ENCODE measurements around the gene PLAGL1.

Gene PLAGL1

GRCh38 chr6:143965503-143966171 is 42.4 kb downstream of the PLAGL1 start:
- peak; percentile 16 for DNase-seq (ENCODE audit: low read depth)

GRCh38 chr6:143964674-143965081 is 43.4 kb downstream of the PLAGL1 start:
- no peak for DNase-seq (ENCODE audit: low read depth)

GRCh38 chr6:143963158-143963919 is 44.7 kb downstream of the PLAGL1 start:
- DNase-seq (ENCODE audit: low read depth) = no peak

GRCh38 chr6:143961886-143962878 is 45.9 kb downstream of the PLAGL1 start:
- peak; percentile 82 for DNase-seq (ENCODE audit: low read depth)

GRCh38 chr6:143961066-143961465 is 47.0 kb downstream of the PLAGL1 start:
- DNase-seq (ENCODE audit: low read depth) = no peak

GRCh38 chr6:143959927-143960326 is 48.1 kb downstream of the PLAGL1 start:
- DNase-seq (ENCODE audit: low read depth) = no peak

GRCh38 chr6:143958839-143959399 is 49.1 kb downstream of the PLAGL1 start:
- no peak for DNase-seq (ENCODE audit: low read depth)

GRCh38 chr6:143957679-143958274 is 50.3 kb downstream of the PLAGL1 start:
- DNase-seq (ENCODE audit: low read depth) = no peak

- DNase-seq (ENCODE audit: low read depth) = no peak
Observed at GRCh38 chr6:143955971-143956370, 52.1 kb downstream of the PLAGL1 start.

- no peak for DNase-seq (ENCODE audit: low read depth)
Observed at GRCh38 chr6:143953922-143954321, 54.1 kb downstream of the PLAGL1 start.

GRCh38 chr6:143952947-143953701 is 54.9 kb downstream of the PLAGL1 start:
- no peak for DNase-seq (ENCODE audit: low read depth)

- no peak for DNase-seq (ENCODE audit: low read depth)
Observed at GRCh38 chr6:143952060-143952778, 55.8 kb downstream of the PLAGL1 start.

- DNase-seq (ENCODE audit: low read depth) = no peak
Observed at GRCh38 chr6:143950875-143951274, 57.2 kb downstream of the PLAGL1 start.

GRCh38 chr6:143949962-143950361 is 58.1 kb downstream of the PLAGL1 start:
- no peak for DNase-seq (ENCODE audit: low read depth)

- no peak for DNase-seq (ENCODE audit: low read depth)
Observed at GRCh38 chr6:143949535-143949934, 58.5 kb downstream of the PLAGL1 start.

GRCh38 chr6:143948208-143948607 is 59.9 kb downstream of the PLAGL1 start:
- DNase-seq (ENCODE audit: low read depth) = no peak

- peak; percentile 51 for DNase-seq (ENCODE audit: low read depth)
Observed at GRCh38 chr6:143941852-143942627, 66.0 kb downstream of the PLAGL1 start.

- peak; percentile 18 for DNase-seq (ENCODE audit: low read depth)
Observed at GRCh38 chr6:143940011-143940597, 68.0 kb downstream of the PLAGL1 start.

- no peak for DNase-seq (ENCODE audit: low read depth)
Observed at GRCh38 chr6:143939364-143939763, 68.7 kb downstream of the PLAGL1 start.

Data from fibroblast of gingiva (primary cell).